ENCODE results near the gene RAPGEF2.

RAPGEF2 gene

DNA sequence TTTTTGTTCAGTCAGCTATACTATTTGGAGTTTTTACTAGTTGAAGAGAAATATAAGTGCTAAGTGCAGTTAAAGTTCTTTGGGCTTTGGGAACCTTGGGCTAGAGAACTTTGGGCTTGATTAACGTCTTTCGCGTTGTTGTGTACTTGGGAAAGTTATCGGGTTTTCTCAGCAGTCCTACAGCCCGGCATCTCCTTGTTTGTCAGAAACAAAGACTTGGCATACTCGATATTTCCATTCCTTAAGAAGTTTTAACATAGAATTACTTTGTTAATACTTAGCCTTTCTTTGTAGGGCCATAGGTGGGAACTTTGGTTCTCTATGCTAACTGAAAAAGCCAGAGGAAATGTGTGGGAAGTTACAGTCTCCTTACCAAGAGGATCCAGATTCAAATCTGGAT is 28.7 kb downstream of the RAPGEF2 start:
- DNase-seq (ENCODE audit: low read depth in 2 of 2) = no peak
- H3K4me3 ChIP-seq (replicated peaks in 1 of 2; ENCODE audit: low read depth in 2 of 2, low read length in 2 of 2) = no peak overlapping the region
- TF ChIP-seq, protein P1, sequence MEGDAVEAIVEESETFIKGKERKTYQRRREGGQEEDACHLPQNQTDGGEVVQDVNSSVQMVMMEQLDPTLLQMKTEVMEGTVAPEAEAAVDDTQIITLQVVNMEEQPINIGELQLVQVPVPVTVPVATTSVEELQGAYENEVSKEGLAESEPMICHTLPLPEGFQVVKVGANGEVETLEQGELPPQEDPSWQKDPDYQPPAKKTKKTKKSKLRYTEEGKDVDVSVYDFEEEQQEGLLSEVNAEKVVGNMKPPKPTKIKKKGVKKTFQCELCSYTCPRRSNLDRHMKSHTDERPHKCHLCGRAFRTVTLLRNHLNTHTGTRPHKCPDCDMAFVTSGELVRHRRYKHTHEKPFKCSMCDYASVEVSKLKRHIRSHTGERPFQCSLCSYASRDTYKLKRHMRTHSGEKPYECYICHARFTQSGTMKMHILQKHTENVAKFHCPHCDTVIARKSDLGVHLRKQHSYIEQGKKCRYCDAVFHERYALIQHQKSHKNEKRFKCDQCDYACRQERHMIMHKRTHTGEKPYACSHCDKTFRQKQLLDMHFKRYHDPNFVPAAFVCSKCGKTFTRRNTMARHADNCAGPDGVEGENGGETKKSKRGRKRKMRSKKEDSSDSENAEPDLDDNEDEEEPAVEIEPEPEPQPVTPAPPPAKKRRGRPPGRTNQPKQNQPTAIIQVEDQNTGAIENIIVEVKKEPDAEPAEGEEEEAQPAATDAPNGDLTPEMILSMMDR (IDR thresholded peaks at IDR 0.05; ENCODE audit: low read depth, low read length) = no peak

DNA sequence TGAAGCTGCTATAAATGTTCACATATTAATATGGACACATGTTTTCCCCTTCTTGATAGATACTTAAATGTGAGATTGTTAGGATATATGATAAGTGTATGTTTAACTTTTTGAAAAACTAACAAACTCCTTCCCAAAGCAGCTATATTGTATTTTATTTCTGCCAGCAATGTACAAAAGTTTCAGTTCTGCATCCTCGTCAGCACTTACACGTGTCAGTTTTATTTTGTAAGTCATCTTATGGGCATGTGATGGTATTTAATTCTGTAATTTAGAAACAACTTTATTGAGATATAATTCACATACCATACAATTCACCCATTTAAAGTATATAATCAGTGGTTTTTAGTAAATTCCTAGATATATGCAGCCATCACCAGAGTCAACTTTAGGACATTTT is 31.6 kb downstream of the RAPGEF2 start:
- no peak overlapping the region for H3K4me3 ChIP-seq (replicated peaks in 1 of 2; ENCODE audit: low read depth in 2 of 2, low read length in 2 of 2)
- no peak for DNase-seq (ENCODE audit: low read depth in 2 of 2)
- TF ChIP-seq, protein P1 (IDR thresholded peaks at IDR 0.05; ENCODE audit: low read depth, low read length) = no peak

DNA sequence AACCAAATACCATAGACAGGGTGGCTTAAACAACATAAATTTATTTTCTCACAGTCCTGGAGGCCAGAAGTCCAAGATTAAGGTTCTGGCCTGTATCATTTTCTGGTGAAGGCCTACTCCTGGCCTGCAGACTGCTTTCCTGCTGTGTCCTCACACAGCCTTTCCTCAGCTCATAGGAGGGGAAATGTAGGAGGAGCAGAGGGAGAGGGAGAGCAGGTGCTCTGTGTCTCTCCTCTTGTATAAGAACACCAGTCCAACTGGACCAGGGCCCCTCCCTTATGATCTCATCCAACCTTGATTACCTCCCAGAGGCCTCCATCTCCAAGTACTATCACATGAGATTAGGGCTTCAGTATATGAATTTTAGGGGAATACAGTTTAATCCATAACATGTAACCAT is 34.3 kb downstream of the RAPGEF2 start:
- TF ChIP-seq, protein P1 (IDR thresholded peaks at IDR 0.05; ENCODE audit: low read depth, low read length) = no peak
- no peak for DNase-seq (ENCODE audit: low read depth in 2 of 2)
- H3K4me3 ChIP-seq (replicated peaks in 1 of 2; ENCODE audit: low read depth in 2 of 2, low read length in 2 of 2) = no peak overlapping the region

DNA sequence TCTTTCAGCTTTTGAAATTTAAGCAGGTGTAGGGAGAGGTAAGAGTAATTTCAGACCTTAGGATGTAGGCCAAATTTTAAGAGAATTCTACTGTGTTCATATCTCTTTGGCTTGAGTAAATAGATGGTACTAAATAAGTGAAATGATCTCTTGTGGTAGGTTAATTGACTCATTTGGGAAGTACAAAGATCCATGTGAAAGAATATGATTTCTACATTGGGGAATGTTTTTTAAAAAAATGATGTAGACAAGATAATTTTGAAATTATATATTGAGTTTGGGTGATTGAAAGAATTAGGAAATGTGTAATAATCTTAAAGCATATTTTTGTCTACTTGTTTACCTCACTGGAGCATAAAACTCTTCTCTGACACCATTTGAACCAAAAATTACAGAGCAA is 35.6 kb downstream of the RAPGEF2 start:
- TF ChIP-seq, protein P1 (IDR thresholded peaks at IDR 0.05; ENCODE audit: low read depth, low read length) = no peak
- DNase-seq (ENCODE audit: low read depth in 2 of 2) = no peak
- H3K4me3 ChIP-seq (replicated peaks in 1 of 2; ENCODE audit: low read depth in 2 of 2, low read length in 2 of 2) = no peak overlapping the region

DNA sequence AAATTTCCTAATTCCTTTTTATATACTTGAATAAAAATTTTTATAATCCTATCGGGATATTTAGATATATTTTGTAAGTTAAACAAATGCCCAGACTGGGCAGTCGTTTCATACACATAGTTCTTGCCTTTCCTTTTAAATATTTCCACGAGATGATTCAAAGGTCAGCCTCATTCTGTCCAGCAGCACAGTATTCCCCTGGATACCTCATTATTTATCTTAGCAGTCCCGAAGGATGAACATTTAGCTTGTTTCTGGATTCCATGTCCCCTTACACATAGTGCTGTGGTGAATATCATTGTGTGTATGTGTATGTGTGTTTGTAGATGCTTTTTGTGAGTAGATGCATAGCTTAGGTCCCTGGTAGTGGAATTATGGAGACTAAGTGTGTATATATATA is 38.3 kb downstream of the RAPGEF2 start:
- no peak overlapping the region for H3K4me3 ChIP-seq (replicated peaks in 1 of 2; ENCODE audit: low read depth in 2 of 2, low read length in 2 of 2)
- DNase-seq (ENCODE audit: low read depth in 2 of 2) = peak; percentile 2 to 61
- TF ChIP-seq, protein P1 (IDR thresholded peaks at IDR 0.05; ENCODE audit: low read depth, low read length) = no peak

DNA sequence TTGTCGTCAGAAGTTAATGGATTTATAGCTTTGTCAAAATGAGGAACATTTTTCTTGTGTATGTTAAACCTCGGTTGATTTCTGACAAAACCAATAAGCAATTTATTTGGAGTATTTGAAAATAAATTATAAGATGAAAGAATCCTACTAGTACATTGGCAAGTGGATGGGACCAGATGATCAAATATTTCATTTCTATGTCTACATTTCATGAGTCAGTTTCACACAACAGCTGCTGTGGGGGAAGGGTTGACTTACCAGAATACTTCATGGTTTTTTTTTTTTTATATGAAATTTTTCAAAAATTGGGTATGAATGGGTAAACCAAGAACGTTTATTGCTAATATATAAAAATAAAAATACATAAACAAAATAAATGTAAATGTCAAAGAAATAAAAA is 39.4 kb downstream of the RAPGEF2 start:
- TF ChIP-seq, protein P1 (IDR thresholded peaks at IDR 0.05; ENCODE audit: low read depth, low read length) = no peak
- peak; percentile 11 to 69 for DNase-seq (ENCODE audit: low read depth in 2 of 2)
- no peak overlapping the region for H3K4me3 ChIP-seq (replicated peaks in 1 of 2; ENCODE audit: low read depth in 2 of 2, low read length in 2 of 2)

DNA sequence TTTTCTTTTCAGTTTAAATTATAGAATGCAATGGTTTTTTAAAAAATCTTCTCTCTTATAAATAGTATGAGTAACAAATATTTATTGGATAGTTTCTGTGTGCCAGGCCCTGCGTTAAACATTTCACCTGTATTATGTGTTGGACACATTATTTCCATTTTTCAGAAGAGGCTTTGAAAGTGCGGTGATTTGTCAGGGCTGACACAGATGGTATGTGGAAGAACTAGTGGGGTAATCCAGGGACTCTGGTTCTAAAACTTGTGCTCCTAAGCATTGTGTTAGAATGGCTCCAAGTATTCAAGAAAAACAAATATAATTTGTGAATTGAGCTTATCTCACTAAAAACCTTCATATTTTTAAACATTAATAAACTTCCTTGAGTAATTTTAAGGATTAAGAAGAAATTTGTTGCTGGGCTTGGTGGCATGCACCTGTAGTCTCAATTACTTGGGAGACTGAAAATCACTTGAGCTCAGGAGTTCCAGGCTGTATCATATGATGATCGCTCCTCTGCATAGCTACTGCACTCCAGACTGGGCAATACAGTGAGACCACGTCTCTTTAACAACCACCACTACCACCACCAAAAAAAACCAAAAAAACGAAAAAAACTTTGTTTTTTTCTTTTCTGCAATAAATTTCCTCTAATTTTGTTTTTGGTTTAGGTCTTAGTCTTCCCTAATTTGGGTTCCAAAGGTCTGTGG is 40.0 kb downstream of the RAPGEF2 start:
- TF ChIP-seq, protein P1 (IDR thresholded peaks at IDR 0.05; ENCODE audit: low read depth, low read length) = no peak
- no peak overlapping the region for H3K4me3 ChIP-seq (replicated peaks in 1 of 2; ENCODE audit: low read depth in 2 of 2, low read length in 2 of 2)
- no peak for DNase-seq (ENCODE audit: low read depth in 2 of 2)
